Stimulated activated CD4-positive, alpha-beta T cell treated with anti-CD3 and anti-CD28 coated beads, Interleukin-12 subunit alpha, Interleukin-12 subunit beta, amount 100 ng/mL, for 48 hours (primary cell): ENCODE measurements around the gene PYDC1.
"Not testable (repeated sequence)": the region's sequence is repeated elsewhere in the genome, so short reads cannot be mapped to it uniquely, and the experiment has no call there.

Experiments
- DNase-seq, 3 donors: peaks; one replicate each; pipeline ENCODE4 v3.0.0-alpha.2; 2020; ENCODE audit warnings: low read depth in 2 of 3, low spot score in 1 of 3

Gene PYDC1

DNA sequence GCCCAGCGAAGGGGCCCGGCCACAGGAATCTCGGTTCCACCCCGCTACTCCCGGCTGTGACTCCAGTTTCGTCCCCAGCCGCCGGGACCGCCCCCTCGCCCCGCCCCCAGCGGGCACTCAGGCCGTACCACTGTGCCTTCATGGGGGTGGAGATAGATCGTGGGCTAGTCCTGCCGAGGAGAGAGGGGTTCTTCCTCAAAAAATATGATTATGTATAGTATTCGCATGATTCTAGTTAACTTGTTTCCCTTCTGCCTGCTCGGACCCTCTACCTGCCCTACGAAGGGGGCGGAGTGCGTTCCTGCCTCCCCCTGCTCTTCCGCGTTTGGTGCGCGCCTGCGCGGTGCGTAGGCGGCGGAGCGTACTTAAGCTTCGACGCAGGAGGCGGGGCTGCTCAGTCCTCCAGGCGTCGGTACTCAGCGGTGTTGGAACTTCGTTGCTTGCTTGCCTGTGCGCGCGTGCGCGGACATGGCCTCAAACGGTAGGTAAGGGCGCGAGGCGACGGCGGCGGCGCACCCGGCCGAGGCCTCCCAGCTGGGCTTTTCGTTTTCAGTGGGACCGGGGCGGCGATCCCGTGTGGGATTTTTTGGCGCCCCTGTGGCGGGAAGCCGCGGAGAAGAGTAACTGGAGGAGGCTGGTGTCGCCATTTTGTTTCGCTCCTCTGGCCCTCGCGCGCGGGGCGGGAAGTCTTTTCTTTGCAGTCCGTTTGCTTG is 37.0 kb downstream of the PYDC1 start, which contains the start of gene FUS:
TSS of gene FUS (plus strand) at position 393 of the 713 bp plus-strand sequence. CDS start at position 469, 76 bp downstream.
- peak; percentile 86 to 87 (median 86) for DNase-seq

DNA sequence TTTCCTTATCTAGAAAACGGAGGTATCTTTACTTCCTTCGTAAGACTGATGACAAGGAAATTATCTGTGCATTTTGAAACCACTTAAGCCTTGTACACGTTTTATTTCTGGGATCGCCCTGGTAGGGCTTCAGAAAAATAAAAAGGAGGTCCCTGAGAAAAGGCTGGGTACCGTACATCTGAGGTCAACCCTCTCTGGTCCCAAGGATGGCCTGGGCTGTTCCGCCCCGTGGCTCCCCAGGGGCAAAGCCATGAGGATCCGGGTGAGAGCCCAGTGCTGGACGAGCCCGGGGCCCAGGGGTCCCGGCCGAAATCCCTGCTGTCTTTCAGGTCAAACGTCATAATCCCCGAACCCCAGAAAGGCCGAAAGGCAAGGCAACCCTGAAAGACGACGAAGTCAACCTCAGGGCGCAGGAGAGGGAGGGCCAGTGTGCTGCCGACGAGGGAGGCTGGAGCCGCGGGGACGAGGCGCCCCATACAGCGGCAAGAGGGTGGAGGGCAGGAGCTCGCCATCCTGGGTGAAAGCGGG is 37.7 kb downstream of the PYDC1 start:
- DNase-seq: no peak

DNA sequence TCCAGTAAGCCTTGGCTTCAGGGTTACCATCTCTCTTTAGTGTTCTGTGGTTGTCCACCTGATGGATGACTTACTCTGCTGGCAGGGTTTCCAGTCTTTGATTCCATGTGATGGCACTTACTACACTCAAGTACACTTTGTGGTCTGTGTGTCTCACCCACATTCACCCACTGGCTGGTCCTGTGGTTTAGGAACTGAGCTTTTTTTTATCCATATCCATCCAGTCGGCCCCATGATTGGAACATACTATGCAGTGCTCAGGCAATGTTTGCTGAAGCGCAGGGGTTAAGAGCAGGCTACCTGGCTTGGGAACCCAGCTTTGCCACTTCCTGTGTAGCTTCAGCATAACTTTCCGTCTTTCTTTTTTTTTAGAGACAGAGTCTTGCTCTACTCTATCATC is 39.8 kb downstream of the PYDC1 start:
- DNase-seq: peak in 1 of 3 donors; percentile 47

DNA sequence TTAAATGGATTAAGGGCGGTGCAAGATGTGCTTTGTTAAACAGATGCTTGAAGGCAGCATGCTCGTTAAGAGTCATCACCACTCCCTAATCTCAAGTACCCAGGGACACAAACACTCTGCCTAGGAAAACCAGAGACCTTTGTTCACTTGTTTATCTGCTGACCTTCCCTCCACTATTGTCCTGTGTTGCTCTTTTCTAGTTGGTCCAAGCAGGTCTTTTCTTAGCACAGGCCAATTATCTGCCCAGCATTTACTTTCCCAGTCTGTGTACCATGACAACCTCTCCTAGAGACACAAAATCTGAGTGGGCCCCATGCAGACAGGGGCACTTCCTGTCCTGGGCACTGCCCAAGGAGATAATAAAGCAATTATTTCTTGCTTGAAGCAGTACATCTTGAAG is 46.9 kb downstream of the PYDC1 start:
- not testable (repeated sequence) for DNase-seq

DNA sequence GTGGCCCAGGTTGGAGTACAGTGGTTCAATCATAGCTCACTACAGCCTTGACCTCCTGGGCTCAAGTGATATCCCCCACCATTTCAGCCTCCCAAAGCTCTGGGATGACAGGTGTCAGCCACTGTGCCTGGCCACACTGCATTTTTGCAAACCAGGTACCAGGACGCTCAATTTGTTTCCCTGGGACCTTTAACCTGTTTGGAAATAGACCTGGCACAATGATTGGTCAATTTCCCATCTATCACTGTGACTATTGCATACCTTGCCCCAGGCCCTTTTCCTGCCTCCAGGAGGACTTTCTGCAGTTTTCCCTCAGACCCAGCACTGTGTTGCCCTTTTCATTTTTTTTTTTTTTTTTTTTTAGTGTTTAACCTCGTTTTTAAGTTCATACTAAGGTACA is 48.1 kb downstream of the PYDC1 start:
- no peak for DNase-seq

DNA sequence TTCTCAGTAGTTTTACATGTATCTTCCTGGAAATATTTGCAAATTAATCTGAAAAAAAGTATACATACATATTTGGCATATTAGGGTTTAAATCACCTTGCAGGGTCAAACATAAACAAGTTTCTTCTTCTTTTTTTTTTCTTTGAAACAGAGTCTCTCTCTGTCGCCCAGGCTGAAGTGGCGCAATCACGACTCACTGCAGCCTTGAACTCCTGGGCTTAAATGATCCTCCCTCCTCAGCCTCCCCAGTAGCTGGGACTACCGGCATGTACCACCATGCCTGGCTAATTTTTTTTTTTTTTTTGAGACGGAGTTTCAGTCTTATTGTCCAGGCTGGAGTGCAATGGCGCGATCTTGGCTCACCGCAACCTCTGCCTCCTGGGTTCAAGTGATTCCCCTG is 49.6 kb downstream of the PYDC1 start:
- no peak for DNase-seq
